Left colon (tissue), 2 donors: ENCODE measurements around the gene PLA1A. TPM values are rescaled to one million over a fixed set of nuclear protein-coding genes. Genes with fewer than 3 reads are reported as not detected.

ENCODE experiments used
- ATAC-seq: fragments of 200-7000 bp; cut with Tn5 transposase; one replicate; pipeline ENCODE4 v1.9.1; 2020; ENCODE audit warnings: mild to moderate bottlenecking, moderate library complexity
- DNase-seq, 2 donors: peaks; one replicate each; pipeline ENCODE4 v3.0.0-alpha.2; 2020
- intact Hi-C, 2 donors: fragments of 100-400 bp; cut with DNase I in 1 of 2; cut with micrococcal nuclease in 1 of 2; formaldehyde crosslinking; loops; one replicate each; pipeline versions ENCODE4 v1.11.2 to v1.14.0; 2022; cut with DNase I, micrococcal nuclease
- total RNA-seq, 2 donors: library from RNA; stranded (reverse); fragmentation: NEBNext Ultra II Directional; extraction: Animal tissue kit (Norgen Biotek cat#: 25700); gene quantifications; one replicate each; pipeline ENCODE4 v1.2.1, GENCODE V29; 2021
- donor health status: DM: no; HTN: no; CAD: no.
- donor health status: DM: yes; HTN: yes; CAD: no.

Gene PLA1A
- total RNA-seq, 2 donors from 2014 or later = 1.3 to 1.9 TPM

- ATAC-seq = no peak
- peak in 1 of 2 donors; percentile 14 for DNase-seq
- intact Hi-C loops = no loop called here
Observed at GRCh38 chr3:119600732-119601131, 3.0 kb downstream of the PLA1A start.

GRCh38 chr3:119601154-119601553 is 3.5 kb downstream of the PLA1A start:
- no peak for ATAC-seq
- DNase-seq = no peak
- intact Hi-C loops = no loop called here

- ATAC-seq (no peak), DNase-seq (no peak)
- intact Hi-C loops = no loop called here
Observed at GRCh38 chr3:119602676-119603075, 5.0 kb downstream of the PLA1A start.

- intact Hi-C loops = no loop called here
- DNase-seq (no peak), ATAC-seq (no peak)
Observed at GRCh38 chr3:119604878-119605277, 7.2 kb downstream of the PLA1A start.

GRCh38 chr3:119608405-119609000 is 10.8 kb downstream of the PLA1A start:
- ATAC-seq = no peak
- intact Hi-C loops = no loop called here

GRCh38 chr3:119609301-119609700 is 11.6 kb downstream of the PLA1A start:
- DNase-seq = no peak
- intact Hi-C loops = no loop called here

More at GRCh38 chr3:119608405-119609000, 10.8 kb downstream of the PLA1A start:
- no peak for DNase-seq

GRCh38 chr3:119611664-119612063 is 14.0 kb downstream of the PLA1A start:
- no peak for ATAC-seq
- intact Hi-C loops = no loop called here

More at GRCh38 chr3:119609301-119609700, 11.6 kb downstream of the PLA1A start:
- no peak for ATAC-seq

GRCh38 chr3:119613201-119613600 is 15.5 kb downstream of the PLA1A start:
- ATAC-seq (no peak), DNase-seq (no peak)
- intact Hi-C loops = no loop called here

More at GRCh38 chr3:119611664-119612063, 14.0 kb downstream of the PLA1A start:
- no peak for DNase-seq

GRCh38 chr3:119613872-119614271 is 16.2 kb downstream of the PLA1A start:
- DNase-seq (no peak), ATAC-seq (no peak)
- intact Hi-C loops = no loop called here

- intact Hi-C loops = no loop called here
- ATAC-seq (no peak), DNase-seq (no peak)
Observed at GRCh38 chr3:119616056-119616455, 18.4 kb downstream of the PLA1A start.

- ATAC-seq (no peak), DNase-seq (no peak)
- intact Hi-C loops = no loop called here
Observed at GRCh38 chr3:119619094-119619493, 21.4 kb downstream of the PLA1A start.

GRCh38 chr3:119620899-119621298 is 23.2 kb downstream of the PLA1A start:
- intact Hi-C loops = no loop called here
- ATAC-seq (no peak), DNase-seq (no peak)

GRCh38 chr3:119624002-119624720 is 26.5 kb downstream of the PLA1A start:
- intact Hi-C loops = no loop called here
- ATAC-seq = no peak
- no peak for DNase-seq

GRCh38 chr3:119625451-119626153 is 27.9 kb downstream of the PLA1A start:
- no peak for DNase-seq
- no peak for ATAC-seq
- intact Hi-C loops = no loop called here

GRCh38 chr3:119626196-119626595 is 28.5 kb downstream of the PLA1A start:
- intact Hi-C loops = no loop called here
- ATAC-seq (no peak), DNase-seq (no peak)

GRCh38 chr3:119627461-119627860 is 29.8 kb downstream of the PLA1A start:
- no peak for ATAC-seq
- intact Hi-C loops = no loop called here
- peak in 1 of 2 donors; percentile 27 for DNase-seq

- intact Hi-C loops = no loop called here
- DNase-seq (no peak), ATAC-seq (no peak)
Observed at GRCh38 chr3:119628390-119628789, 30.7 kb downstream of the PLA1A start.

GRCh38 chr3:119628816-119629445 is 31.2 kb downstream of the PLA1A start:
- no peak for DNase-seq
- intact Hi-C loops = no loop called here
- no peak for ATAC-seq

GRCh38 chr3:119630128-119630879 is 32.6 kb downstream of the PLA1A start:
- ATAC-seq (no peak), DNase-seq (no peak)
- intact Hi-C loops = no loop called here
